Stimulated activated CD8-positive, alpha-beta memory T cell treated with anti-CD3 and anti-CD28 coated beads, Interleukin-12 subunit alpha, Interleukin-12 subunit beta, amount 100 ng/mL, for 1 hour (primary cell): ENCODE results near the gene LAMTOR5.
A peak's percentile ranks its signal among the peaks of the same experiment; 100 is the strongest.
"Not testable (repeated sequence)": the region's sequence is repeated elsewhere in the genome, so short reads cannot be mapped to it uniquely, and the experiment has no call there.

Source experiments
- DNase-seq: peaks from one replicate; pipeline ENCODE4 v3.0.0-alpha.2; 2020; ENCODE audit warnings: low read depth

Gene LAMTOR5

GRCh38 chr1:110407260-110408210 lies at the start of gene LAMTOR5:
Gene LAMTOR5, minus strand, starts transcription at chr1:110407694. Its CDS starts 74 bp downstream, at chr1:110407620.
- peak; percentile 82 for DNase-seq

- DNase-seq: no peak
Measured at GRCh38 chr1:110457206-110457605, 49.7 kb upstream of the LAMTOR5 start.

GRCh38 chr1:110455151-110455550 lies 47.7 kb upstream of the LAMTOR5 start:
- DNase-seq: no peak

DNA sequence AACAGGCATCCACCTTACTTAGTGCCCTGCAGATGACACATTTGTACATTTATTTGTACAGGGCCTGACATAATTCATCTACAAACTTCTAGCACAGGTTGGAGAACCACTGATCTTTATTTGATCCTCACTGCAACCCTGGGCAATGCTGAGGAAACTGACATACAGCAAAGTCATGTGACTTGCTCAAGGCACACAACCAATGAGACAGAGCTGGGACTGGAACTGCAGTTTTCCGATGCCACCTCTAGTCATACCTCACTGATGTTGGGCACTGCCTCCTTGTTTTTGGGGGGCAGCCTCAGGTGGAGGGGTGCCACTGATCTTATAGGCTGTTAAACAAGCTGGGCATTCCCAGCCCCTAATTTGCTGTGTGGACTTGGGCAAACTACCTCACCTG lies 46.8 kb upstream of the LAMTOR5 start:
- no peak for DNase-seq

DNA sequence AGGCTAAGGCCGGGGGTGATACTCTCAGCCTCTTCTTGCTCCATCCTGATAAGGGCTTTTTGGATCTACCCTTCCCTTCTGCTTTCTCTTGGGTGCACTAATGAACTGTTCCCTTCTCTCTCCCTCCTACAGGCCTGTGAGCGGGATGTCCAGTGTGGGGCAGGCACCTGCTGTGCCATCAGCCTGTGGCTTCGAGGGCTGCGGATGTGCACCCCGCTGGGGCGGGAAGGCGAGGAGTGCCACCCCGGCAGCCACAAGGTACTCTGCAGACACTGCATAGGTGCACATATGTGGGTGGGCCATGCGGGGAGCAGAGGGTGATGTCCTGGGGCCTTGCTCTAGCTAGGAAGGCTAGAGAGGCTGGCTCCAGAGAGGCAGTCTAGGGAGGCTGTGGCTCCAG lies 46.3 kb upstream of the LAMTOR5 start:
- DNase-seq: no peak

GRCh38 chr1:110452330-110452729 lies 44.8 kb upstream of the LAMTOR5 start:
- no peak for DNase-seq

GRCh38 chr1:110450929-110451328 lies 43.4 kb upstream of the LAMTOR5 start, which contains the start of gene PROK1:
Gene PROK1, plus strand, starts transcription at chr1:110451149. Its CDS starts 68 bp downstream, at chr1:110451217.
- DNase-seq: no peak

DNA sequence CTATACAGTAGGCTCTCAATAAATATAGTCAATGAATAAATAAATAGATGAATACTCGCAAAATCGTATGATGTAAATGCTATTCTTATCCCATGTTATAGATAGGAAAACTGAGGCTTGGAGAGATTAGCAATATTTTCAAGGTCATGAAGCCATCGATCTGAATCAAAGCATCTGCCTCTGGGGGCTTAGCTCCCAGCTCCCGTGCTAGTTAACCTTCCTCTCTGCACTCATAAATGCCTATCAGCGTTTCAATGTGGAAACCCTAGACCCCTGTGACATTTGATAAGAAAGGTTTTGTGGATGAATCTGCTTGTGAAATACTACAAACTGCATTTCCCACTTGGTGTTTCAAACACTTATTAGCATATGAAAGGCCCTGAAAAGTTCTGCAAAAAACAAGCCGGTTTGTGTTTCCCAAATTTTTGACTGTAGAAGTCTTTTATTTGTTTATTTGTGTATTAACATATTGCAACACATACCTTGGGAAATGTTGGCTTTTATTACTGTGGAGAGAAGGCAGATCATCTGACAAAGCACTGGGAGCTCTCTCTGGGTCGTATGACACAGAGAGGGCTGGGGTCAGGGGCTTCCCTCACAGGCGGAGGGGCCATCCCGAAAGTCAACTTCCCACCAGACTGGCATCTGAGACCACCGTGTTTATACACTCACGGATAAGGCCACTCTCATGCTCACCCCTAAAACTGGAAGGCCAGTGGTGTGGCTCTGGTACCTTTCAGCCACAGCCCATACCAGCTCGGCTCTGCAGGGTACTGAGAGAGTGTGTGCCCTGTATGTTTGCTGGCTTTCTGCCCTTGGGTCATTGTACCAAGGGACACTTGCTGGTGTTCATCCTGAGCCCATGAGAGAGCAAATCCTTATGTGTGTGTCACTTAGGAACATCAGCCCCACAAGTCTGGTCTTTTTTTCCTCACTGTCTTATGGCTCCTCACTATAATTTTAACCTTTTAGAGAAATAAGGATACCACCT lies 42.5 kb upstream of the LAMTOR5 start:
- no peak for DNase-seq

DNA sequence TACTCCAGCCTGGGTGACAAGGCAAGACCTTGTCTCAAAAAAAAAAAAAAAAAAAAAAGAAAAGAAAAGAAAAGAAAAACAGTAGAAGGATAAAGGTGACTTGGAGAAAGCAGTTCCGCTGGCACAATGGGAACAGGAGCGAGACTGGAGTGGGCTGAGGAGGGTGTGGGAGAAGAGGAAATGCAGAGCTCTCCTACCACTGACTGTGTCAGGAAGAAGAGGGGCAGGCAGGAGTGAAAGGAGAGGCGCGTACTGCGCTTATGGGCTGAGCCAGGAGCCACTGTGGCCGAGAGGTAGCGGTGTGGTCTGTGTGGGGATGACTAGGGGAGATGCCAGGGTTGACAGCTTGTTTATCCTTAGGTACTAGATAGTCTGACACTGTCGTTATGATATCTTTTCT lies 37.1 kb upstream of the LAMTOR5 start:
- DNase-seq: no peak

- DNase-seq: no peak
Measured at GRCh38 chr1:110443451-110443850, 36.0 kb upstream of the LAMTOR5 start.

DNA sequence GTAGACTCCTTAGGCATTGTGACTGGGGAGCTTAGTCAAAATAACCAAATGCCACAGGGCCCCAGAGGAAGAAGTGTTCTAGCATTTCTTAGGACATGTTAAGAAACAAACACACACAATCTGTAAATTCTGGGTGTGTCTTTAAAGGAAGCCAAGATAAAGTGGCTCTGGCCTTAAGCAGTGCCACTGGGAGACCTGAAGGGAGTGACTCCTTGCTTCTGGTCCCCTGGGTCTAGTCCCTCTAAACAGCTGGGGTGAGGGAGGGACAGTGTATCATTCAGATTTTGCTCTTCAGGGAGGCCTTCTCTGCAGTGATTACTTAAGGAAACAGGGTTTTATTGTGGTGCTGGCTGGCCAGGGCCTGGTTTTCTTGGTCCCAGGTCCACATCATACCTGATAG lies 34.4 kb upstream of the LAMTOR5 start:
- DNase-seq: no peak

- DNase-seq: no peak
Measured at GRCh38 chr1:110440877-110441276, 33.4 kb upstream of the LAMTOR5 start.

GRCh38 chr1:110439873-110440272 lies 32.4 kb upstream of the LAMTOR5 start:
- not testable (repeated sequence) for DNase-seq

GRCh38 chr1:110438893-110439292 lies 31.4 kb upstream of the LAMTOR5 start:
- no peak for DNase-seq

- DNase-seq: not testable (repeated sequence)
Measured at GRCh38 chr1:110437645-110438299, 30.3 kb upstream of the LAMTOR5 start.

- DNase-seq: no peak
Measured at GRCh38 chr1:110436635-110437034, 29.1 kb upstream of the LAMTOR5 start.

- DNase-seq: no peak
Measured at GRCh38 chr1:110434946-110435345, 27.5 kb upstream of the LAMTOR5 start.

GRCh38 chr1:110433803-110434202 lies 26.3 kb upstream of the LAMTOR5 start:
- no peak for DNase-seq

- DNase-seq: no peak
Measured at GRCh38 chr1:110433213-110433612, 25.7 kb upstream of the LAMTOR5 start.

DNA sequence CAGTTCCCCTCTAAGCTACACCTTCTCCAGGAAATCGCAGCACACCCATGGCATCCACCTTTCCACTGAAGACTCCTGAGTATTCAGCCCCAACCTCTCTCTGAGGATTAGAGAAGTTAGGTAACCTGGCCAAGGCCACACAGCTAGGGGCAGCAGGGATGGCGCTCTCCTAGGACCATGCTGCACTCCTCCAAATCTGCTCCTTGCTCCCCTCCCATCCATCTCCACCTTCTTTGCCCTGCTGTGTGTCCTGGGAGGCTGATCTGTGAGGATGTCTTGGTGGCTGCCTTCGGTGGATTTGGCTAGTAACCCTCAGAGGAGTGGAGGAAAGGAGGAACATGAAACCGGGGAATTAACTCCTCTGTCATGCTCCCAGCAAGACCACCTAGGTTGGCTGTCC lies 23.4 kb upstream of the LAMTOR5 start:
- DNase-seq: no peak

DNA sequence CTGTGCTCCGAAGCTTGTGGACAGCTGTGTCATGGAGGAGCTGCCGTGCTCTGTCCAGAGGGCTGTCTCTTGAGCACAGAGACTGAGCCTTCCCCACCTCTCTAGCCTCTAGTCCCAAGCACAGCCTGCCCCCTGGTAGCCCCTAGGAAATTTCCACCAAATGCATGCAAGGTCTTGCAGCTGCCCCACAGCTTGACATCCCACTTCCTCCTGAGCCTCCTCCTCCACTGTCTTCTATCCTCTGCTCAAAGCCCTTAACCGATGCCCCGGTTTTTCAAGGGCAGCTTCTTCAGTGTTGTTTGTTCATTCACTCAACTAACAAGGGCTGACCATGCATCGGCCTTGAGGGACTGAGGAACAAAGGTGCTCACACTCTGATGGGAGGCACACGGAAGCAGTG lies 22.9 kb upstream of the LAMTOR5 start:
- no peak for DNase-seq

DNA sequence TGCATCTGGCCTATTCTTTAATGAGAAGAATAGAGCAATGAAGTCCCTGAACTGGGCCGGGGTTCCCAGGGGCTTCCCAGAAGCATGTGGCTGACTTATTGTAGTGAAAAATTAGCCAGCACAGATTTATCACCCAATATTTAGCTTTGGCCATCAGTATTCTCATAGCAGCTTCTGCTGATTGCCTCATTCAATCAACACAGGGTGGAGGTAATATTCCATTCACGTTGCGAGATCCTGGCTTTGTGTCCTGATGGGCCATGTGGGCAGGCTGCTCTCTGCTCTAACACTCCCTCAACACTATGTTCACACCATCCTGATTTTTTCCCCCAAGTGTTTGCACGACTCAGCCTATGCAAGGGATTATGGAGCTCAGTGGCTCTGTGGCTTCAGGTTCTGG lies 21.5 kb upstream of the LAMTOR5 start:
- no peak for DNase-seq
